ENCODE data around the gene HOXA10. TPM values are rescaled to one million over a fixed set of nuclear protein-coding genes. Genes with fewer than 3 reads are reported as not detected.

The HOXA10 gene
- total and polyA plus RNA-seq, 4 donors, result 0.03 to 0.70 (median 0.13) TPM

DNA sequence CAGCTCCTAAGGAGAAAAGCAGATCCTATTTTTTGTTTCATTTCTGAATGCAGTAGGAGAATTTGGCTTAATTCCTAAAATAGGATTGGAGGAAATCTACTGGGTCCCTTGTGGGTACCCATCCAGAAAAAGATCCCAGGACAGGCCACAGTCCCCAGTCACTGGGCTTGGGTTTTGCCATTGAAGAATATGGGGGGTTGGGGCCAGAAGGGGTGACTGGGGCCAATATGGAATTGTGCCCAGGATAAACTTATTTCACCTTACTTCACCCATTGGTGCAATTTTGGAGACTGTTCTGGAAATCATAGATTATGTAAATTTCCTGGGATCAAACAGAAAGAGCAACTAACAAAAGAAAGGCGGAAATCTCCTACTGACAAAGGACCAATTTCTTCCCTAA lies 35.6 kb downstream of the HOXA10 start:
- H3K4me3 ChIP-seq (ENCODE audit: low read depth in 1 of 3, low read length in 3 of 3), result no peak overlapping the region
- TF ChIP-seq, protein P1, sequence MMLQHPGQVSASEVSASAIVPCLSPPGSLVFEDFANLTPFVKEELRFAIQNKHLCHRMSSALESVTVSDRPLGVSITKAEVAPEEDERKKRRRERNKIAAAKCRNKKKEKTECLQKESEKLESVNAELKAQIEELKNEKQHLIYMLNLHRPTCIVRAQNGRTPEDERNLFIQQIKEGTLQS (IDR thresholded peaks at IDR 0.05), result no peak
- TF ChIP-seq YY1 (IDR thresholded peaks at IDR 0.05), result no peak
- TF ChIP-seq, protein P2, sequence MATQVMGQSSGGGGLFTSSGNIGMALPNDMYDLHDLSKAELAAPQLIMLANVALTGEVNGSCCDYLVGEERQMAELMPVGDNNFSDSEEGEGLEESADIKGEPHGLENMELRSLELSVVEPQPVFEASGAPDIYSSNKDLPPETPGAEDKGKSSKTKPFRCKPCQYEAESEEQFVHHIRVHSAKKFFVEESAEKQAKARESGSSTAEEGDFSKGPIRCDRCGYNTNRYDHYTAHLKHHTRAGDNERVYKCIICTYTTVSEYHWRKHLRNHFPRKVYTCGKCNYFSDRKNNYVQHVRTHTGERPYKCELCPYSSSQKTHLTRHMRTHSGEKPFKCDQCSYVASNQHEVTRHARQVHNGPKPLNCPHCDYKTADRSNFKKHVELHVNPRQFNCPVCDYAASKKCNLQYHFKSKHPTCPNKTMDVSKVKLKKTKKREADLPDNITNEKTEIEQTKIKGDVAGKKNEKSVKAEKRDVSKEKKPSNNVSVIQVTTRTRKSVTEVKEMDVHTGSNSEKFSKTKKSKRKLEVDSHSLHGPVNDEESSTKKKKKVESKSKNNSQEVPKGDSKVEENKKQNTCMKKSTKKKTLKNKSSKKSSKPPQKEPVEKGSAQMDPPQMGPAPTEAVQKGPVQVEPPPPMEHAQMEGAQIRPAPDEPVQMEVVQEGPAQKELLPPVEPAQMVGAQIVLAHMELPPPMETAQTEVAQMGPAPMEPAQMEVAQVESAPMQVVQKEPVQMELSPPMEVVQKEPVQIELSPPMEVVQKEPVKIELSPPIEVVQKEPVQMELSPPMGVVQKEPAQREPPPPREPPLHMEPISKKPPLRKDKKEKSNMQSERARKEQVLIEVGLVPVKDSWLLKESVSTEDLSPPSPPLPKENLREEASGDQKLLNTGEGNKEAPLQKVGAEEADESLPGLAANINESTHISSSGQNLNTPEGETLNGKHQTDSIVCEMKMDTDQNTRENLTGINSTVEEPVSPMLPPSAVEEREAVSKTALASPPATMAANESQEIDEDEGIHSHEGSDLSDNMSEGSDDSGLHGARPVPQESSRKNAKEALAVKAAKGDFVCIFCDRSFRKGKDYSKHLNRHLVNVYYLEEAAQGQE (IDR thresholded peaks at IDR 0.05), result no peak
- no peak for TF ChIP-seq HNF4G (IDR thresholded peaks at IDR 0.05)
- TF ChIP-seq JUND (IDR thresholded peaks at IDR 0.05), result no peak
- no peak for TF ChIP-seq TAF1 (conservative IDR thresholded peaks at IDR 0.05)
- no peak for TF ChIP-seq GABPA (IDR thresholded peaks at IDR 0.05 in 1 of 2, conservative IDR thresholded peaks at IDR 0.05 in 1 of 2)
- TF ChIP-seq, protein P3, sequence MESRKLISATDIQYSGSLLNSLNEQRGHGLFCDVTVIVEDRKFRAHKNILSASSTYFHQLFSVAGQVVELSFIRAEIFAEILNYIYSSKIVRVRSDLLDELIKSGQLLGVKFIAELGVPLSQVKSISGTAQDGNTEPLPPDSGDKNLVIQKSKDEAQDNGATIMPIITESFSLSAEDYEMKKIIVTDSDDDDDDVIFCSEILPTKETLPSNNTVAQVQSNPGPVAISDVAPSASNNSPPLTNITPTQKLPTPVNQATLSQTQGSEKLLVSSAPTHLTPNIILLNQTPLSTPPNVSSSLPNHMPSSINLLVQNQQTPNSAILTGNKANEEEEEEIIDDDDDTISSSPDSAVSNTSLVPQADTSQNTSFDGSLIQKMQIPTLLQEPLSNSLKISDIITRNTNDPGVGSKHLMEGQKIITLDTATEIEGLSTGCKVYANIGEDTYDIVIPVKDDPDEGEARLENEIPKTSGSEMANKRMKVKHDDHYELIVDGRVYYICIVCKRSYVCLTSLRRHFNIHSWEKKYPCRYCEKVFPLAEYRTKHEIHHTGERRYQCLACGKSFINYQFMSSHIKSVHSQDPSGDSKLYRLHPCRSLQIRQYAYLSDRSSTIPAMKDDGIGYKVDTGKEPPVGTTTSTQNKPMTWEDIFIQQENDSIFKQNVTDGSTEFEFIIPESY (IDR thresholded peaks at IDR 0.05), result no peak
- peaks cover 0 to 3% (median 0%) of the 10 kb centered on the region in 4 donors for H3K9me3 ChIP-seq (ENCODE audit: control insufficient read depth in 4 of 4, low read length in 3 of 4)
- no peaks in the 10 kb centered on the region for H3K36me3 ChIP-seq (ENCODE audit: control insufficient read depth in 4 of 4, insufficient read depth in 3 of 4, low read depth in 1 of 4, low read length in 3 of 4)
- DNase-seq (ENCODE audit: low spot score), result no peak
- no peak overlapping the region for H3K27ac ChIP-seq (ENCODE audit: low read depth in 1 of 2, low read length in 2 of 2)
- 59% methylated on average over 1 of the region's 1 CpG for WGBS
- H3K27me3 ChIP-seq (ENCODE audit: control insufficient read depth in 4 of 4, insufficient read depth in 4 of 4, low read length in 3 of 4), result peaks cover 6 to 18% (median 16%) of the 10 kb centered on the region in 4 donors
- H3K9ac ChIP-seq (ENCODE audit: low read depth in 1 of 2, low read length in 2 of 2), result no peak overlapping the region
- H3K4me1 ChIP-seq (ENCODE audit: control insufficient read depth in 4 of 4, insufficient read depth in 4 of 4, low read length in 3 of 4), result peaks cover 0 to 9% (median 6%) of the 10 kb centered on the region in 4 donors

DNA sequence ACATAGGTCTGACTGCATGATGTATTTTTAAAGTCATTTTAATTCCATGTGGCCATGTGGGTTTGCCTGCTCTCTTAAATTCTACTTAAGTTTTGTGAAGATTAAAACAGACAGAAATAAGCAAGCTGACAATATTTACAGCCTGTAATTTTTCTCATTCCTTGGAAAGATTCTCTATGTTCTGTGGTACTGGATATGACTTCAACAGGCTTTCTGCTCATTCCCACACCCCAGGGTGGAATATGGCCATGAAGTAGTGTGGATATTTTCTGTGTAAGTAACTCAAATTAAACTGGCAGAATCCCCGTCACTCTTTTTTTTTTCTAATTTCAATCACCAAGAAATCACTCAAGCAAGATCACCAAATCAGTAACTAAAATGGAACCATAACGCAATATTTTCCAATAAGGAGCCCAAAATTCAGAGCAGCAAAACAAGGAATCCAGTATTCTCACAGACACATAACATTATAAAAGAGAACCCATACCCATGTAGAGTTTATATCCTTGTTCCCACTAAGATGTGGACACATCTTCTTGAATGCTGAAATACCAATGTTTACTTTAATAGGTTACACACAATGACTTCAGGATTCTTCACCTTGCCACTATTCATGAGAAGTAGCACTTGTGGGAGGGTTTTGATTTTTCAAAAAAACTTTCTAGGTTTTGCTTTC lies 36.3 kb downstream of the HOXA10 start:
- H3K4me3 ChIP-seq (ENCODE audit: low read depth in 1 of 3, low read length in 3 of 3), result no peak overlapping the region
- no peak overlapping the region for H3K27ac ChIP-seq (ENCODE audit: low read depth in 1 of 2, low read length in 2 of 2)
- H3K36me3 ChIP-seq (ENCODE audit: control insufficient read depth in 4 of 4, insufficient read depth in 3 of 4, low read depth in 1 of 4, low read length in 3 of 4), result no peaks in the 10 kb centered on the region
- peaks cover 0 to 2% (median 0%) of the 10 kb centered on the region in 4 donors for H3K9me3 ChIP-seq (ENCODE audit: control insufficient read depth in 4 of 4, low read length in 3 of 4)
- H3K9ac ChIP-seq (ENCODE audit: low read depth in 1 of 2, low read length in 2 of 2), result no peak overlapping the region
- peaks cover 0 to 5% (median 2%) of the 10 kb centered on the region in 4 donors for H3K4me1 ChIP-seq (ENCODE audit: control insufficient read depth in 4 of 4, insufficient read depth in 4 of 4, low read length in 3 of 4)
- DNase-seq (ENCODE audit: low spot score), result no peak
- peaks cover 6 to 22% (median 17%) of the 10 kb centered on the region in 4 donors for H3K27me3 ChIP-seq (ENCODE audit: control insufficient read depth in 4 of 4, insufficient read depth in 4 of 4, low read length in 3 of 4)
- TF ChIP-seq TAF1 (conservative IDR thresholded peaks at IDR 0.05), result no peak
- TF ChIP-seq JUND (IDR thresholded peaks at IDR 0.05), result no peak
- TF ChIP-seq, protein P3 (IDR thresholded peaks at IDR 0.05), result no peak
- TF ChIP-seq NR2F2 (IDR thresholded peaks at IDR 0.05), result no peak
- no peak for TF ChIP-seq GABPA (IDR thresholded peaks at IDR 0.05 in 1 of 2, conservative IDR thresholded peaks at IDR 0.05 in 1 of 2)
- TF ChIP-seq, protein P4, sequence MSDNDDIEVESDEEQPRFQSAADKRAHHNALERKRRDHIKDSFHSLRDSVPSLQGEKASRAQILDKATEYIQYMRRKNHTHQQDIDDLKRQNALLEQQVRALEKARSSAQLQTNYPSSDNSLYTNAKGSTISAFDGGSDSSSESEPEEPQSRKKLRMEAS (IDR thresholded peaks at IDR 0.05), result no peak
- TF ChIP-seq RXRA (IDR thresholded peaks at IDR 0.05), result no peak
- no peak for TF ChIP-seq FOXA1 (IDR thresholded peaks at IDR 0.05)
- TF ChIP-seq, protein P2 (IDR thresholded peaks at IDR 0.05), result no peak
- TF ChIP-seq EGR1 (IDR thresholded peaks at IDR 0.05; ENCODE audit: low read depth in 2 of 2), result no peak
- 45% methylated on average over 2 of the region's 2 CpGs for WGBS
